ENCODE results near the gene TRAF3. TPM values are rescaled to one million over a fixed set of nuclear protein-coding genes. Genes with fewer than 3 reads are reported as not detected.
A peak's percentile ranks its signal among the peaks of the same experiment; 100 is the strongest.

TRAF3 gene
- total RNA-seq, 4 donors from 2014 or later = 15.9 to 24.9 (median 18.6) TPM

DNA sequence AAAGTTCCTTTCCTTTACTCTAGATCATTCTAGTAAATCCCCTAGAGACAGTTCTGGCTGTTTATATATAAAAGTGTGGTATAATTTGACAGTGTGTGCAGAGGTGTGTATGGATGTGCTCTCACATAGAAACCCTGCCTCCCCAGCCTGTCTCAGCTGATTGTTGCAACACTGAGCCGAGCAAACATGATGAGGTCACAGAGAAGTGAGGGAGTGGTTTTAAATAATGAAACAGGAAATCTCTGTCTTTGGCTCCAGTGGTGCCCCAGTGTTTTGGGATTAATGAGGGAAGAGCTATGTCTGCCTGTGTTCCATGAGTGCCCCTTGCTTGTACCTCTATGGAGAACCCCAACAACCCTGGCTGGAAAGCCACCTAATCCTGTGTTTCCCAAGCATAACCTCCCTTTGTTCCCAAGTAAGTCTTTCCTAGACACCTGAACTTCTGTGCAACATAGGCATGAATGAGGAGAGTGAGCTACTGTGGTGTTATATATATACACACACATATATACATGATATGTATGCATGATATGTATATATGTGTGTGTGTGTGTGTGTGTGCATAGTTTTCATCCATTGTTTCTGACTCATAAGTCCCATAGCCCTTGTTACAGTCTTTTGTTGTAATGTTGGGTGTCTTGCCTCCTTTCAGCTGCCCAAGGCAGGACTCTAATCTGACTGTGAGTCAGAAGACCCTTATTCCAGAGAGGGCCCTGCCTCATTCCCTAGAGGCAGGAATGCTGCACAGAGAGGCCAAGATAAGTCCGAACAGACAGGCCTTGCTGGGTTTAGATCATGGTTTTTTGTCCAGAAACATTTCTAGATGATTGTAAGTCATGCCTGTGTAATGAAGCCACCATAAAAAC lies 18.0 kb downstream of the TRAF3 start:
- Histone ChIP-seq H3K27me3 (no peaks in the 10 kb centered on the region), H3K36me3 (no peaks in the 10 kb centered on the region), H3K4me1 (peaks cover 6 to 18% of the 10 kb centered on the region in 2 donors), H3K4me3 (replicated peaks in 1 of 3) (no peak overlapping the region), H3K9me3 (no peaks in the 10 kb centered on the region), H3K27ac (no peak overlapping the region)
- 42 to 46% methylated on average over 2 of the region's 2 CpGs for whole genome bisulfite sequencing, 2 donors
- DNase-seq = peak; percentile 44 to 60
- intact Hi-C loops (cut with DNase I) = no loop called here
- TF ChIP-seq, protein P1, sequence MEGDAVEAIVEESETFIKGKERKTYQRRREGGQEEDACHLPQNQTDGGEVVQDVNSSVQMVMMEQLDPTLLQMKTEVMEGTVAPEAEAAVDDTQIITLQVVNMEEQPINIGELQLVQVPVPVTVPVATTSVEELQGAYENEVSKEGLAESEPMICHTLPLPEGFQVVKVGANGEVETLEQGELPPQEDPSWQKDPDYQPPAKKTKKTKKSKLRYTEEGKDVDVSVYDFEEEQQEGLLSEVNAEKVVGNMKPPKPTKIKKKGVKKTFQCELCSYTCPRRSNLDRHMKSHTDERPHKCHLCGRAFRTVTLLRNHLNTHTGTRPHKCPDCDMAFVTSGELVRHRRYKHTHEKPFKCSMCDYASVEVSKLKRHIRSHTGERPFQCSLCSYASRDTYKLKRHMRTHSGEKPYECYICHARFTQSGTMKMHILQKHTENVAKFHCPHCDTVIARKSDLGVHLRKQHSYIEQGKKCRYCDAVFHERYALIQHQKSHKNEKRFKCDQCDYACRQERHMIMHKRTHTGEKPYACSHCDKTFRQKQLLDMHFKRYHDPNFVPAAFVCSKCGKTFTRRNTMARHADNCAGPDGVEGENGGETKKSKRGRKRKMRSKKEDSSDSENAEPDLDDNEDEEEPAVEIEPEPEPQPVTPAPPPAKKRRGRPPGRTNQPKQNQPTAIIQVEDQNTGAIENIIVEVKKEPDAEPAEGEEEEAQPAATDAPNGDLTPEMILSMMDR (IDR thresholded peaks at IDR 0.05) = no peak
- no peak for TF ChIP-seq POLR2A (IDR thresholded peaks at IDR 0.05)

DNA sequence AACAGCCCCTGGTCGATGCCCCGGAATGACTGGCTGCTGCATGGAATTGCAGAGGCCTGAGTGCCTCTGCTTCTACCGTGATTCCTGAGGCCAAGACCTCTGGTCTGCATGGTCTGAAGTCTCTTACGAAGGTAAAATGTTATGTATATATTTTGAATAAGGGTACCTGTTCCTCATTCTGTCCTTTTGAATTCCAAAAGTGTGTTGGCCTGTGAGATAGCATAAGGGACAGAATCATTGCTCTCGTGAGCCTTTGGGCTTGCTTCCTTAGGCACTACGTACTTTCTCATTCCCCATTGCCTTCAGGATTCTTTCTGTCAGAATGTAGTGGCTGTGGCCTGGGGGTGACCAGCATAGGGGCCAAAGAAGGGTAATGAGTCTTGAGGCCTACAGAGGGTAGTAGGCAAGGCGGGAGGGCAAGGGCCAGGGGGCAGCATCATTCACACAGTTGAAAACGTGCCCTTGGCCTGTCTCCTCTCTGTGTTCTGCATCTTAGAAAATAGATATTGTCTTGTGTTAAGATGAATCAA lies 19.5 kb downstream of the TRAF3 start:
- no peaks in the 10 kb centered on the region for H3K27me3 ChIP-seq
- H3K27ac ChIP-seq = no peak overlapping the region
- no peak overlapping the region for H3K4me3 ChIP-seq (replicated peaks in 1 of 3)
- TF ChIP-seq POLR2A (IDR thresholded peaks at IDR 0.05) = no peak
- TF ChIP-seq, protein P1 (IDR thresholded peaks at IDR 0.05) = no peak
- H3K9me3 ChIP-seq = no peaks in the 10 kb centered on the region
- no peaks in the 10 kb centered on the region for H3K36me3 ChIP-seq
- H3K4me1 ChIP-seq = peaks cover 6 to 18% of the 10 kb centered on the region in 2 donors
- 84 to 88% methylated on average over 8 of the region's 8 CpGs for WGBS, 2 donors
- no peak for DNase-seq
- intact Hi-C loops (cut with DNase I) = no loop called here

DNA sequence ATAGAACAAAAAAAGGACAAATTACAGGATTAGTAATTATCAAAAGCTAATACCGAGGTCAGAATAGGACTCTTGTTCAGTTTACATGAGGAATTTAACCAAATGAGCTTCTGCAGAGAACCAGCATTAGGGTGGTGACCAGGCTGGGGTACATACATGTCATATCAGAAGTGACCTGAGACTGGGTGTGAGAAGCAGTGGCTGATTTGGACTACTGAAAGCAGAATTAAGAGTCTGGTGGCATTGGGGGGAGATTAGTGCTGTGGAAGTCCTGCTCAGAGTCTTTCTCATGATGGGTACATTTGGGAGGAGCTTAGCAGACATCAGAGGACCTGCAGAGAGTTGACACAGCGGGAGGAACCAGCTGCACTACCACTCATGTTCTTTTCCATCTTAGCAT lies 21.7 kb downstream of the TRAF3 start:
- no peak overlapping the region for H3K27ac ChIP-seq
- no peak for DNase-seq
- WGBS, 2 donors = 88 to 96% methylated on average over 2 of the region's 2 CpGs
- no peaks in the 10 kb centered on the region for H3K36me3 ChIP-seq
- H3K4me3 ChIP-seq (replicated peaks in 1 of 3) = no peak overlapping the region
- H3K4me1 ChIP-seq = peaks cover 12 to 33% of the 10 kb centered on the region in 2 donors
- intact Hi-C loops (cut with DNase I) = no loop called here
- H3K9me3 ChIP-seq = no peaks in the 10 kb centered on the region
- no peaks in the 10 kb centered on the region for H3K27me3 ChIP-seq
- TF ChIP-seq POLR2A (IDR thresholded peaks at IDR 0.05) = no peak
- TF ChIP-seq, protein P1 (IDR thresholded peaks at IDR 0.05) = no peak

DNA sequence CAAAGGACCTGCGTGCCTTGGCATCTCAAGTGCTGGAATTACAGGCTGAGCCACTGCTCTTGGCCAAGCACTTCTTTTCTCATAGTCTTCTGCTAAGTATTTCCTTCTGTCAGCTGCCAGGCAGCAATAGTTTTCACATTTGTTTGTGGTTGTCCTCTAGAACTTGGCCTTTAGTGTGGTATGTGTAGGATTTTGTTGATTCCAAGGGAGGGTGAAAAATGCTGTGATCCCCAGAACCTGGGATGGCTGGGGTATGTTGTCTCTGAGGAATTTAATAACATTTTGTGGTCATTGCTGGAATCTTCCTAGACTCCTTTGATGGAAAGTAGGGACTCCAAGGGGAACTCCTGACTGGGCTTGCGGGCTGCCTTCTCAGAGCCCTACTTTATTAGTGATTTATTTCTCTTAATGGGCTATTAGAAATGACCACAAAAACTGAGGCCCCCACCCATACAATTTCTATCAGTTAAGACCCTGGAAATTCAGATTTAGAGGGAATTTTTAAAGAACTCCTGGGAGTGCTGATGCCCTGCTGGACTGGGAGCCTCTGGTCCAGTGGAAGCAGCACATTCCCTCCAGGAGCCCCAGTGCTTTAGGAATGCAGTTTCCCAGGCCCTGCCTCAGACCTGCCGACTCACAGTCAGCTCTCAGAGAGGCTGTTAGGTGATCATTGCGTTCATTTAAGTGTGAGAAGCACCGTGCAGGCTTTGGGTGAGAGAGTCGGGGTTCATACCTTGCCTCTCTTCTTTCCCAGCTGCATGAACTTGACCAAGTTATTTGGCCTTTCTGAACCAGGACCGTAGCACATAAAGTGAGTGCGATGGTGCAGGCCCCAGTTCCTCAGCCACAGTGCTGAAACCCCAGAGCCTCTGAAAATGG lies 22.7 kb downstream of the TRAF3 start:
- no peaks in the 10 kb centered on the region for H3K27me3 ChIP-seq
- no peak overlapping the region for H3K4me3 ChIP-seq (replicated peaks in 1 of 3)
- TF ChIP-seq POLR2A (IDR thresholded peaks at IDR 0.05) = no peak
- TF ChIP-seq, protein P1 (IDR thresholded peaks at IDR 0.05) = no peak
- H3K36me3 ChIP-seq = no peaks in the 10 kb centered on the region
- H3K27ac ChIP-seq = no peak overlapping the region
- peaks cover 10 to 30% of the 10 kb centered on the region in 2 donors for H3K4me1 ChIP-seq
- 66 to 69% methylated on average over 4 to 8 of the region's 8 CpGs for WGBS, 2 donors
- H3K9me3 ChIP-seq = no peaks in the 10 kb centered on the region
- no peak for DNase-seq
- intact Hi-C loops (cut with DNase I) = no loop called here

Measured in thyroid gland (tissue), 4 donors.